Spleen (tissue), 7 donors: ENCODE data around the gene UBQLN1.

Experiments used
- POLR2A ChIP-seq, 3 donors: fragments of 450-650 bp; IDR thresholded peaks; one replicate each; pipeline ENCODE4 v1.5.1; 2017; ENCODE audit warnings: antibody characterized with exemption in 3 of 3, mild to moderate bottlenecking in 1 of 3
- TF ChIP-seq, protein P1 (sequence below), 11 experiments: fragments of 200-600 bp in 7 of 11; fragments of 450-650 bp in 4 of 11; sonication (generic) in 4 of 11; IDR thresholded peaks in 8 of 11; conservative IDR thresholded peaks in 3 of 11; 1 replicate in 7 of 11; 2 replicates in 4 of 11; pipeline versions ENCODE4 v1.4.0 to v1.8.0; 2016 to 2021; ENCODE audit warnings: antibody characterized with exemption in 11 of 11, inconsistent platforms in 4 of 11, mild to moderate bottlenecking in 1 of 11
- donor health status: DM: no; HTN: no; CAD: no; lungs with moderate emphysema.
- donor health status: DM: no; HTN: no; CAD: no.
- donor health status: DM: no; HTN: no; CAD: no.

DNA sequence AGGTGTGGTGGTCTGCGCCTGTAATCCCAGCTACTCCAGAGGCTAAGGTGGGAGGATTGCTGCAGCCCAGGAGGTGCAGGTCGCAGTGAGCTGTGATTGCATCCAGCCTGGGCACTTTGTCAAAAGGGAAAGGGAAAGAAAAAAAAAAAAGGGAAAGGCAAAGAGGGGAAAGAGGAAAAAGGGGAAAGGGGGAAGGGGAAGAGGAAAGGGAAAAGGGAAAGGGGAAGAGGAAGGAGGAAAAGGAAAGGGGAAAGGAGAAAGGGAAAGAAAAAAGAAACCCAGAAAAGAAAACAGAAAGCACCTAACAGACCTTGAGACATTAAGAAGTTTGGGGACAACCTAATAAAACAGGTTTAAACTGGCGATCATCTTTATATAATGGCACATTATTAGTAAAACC lies 44.8 kb downstream of the UBQLN1 start:
- TF ChIP-seq, protein P1, sequence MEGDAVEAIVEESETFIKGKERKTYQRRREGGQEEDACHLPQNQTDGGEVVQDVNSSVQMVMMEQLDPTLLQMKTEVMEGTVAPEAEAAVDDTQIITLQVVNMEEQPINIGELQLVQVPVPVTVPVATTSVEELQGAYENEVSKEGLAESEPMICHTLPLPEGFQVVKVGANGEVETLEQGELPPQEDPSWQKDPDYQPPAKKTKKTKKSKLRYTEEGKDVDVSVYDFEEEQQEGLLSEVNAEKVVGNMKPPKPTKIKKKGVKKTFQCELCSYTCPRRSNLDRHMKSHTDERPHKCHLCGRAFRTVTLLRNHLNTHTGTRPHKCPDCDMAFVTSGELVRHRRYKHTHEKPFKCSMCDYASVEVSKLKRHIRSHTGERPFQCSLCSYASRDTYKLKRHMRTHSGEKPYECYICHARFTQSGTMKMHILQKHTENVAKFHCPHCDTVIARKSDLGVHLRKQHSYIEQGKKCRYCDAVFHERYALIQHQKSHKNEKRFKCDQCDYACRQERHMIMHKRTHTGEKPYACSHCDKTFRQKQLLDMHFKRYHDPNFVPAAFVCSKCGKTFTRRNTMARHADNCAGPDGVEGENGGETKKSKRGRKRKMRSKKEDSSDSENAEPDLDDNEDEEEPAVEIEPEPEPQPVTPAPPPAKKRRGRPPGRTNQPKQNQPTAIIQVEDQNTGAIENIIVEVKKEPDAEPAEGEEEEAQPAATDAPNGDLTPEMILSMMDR (IDR thresholded peaks at IDR 0.05 in 8 of 11, conservative IDR thresholded peaks at IDR 0.05 in 3 of 11) = no peak
- no peak for TF ChIP-seq POLR2A (IDR thresholded peaks at IDR 0.05)
